GM18511 (cell line): ENCODE measurements around the gene TBC1D3B.
"Not testable (repeated sequence)": the region's sequence is repeated elsewhere in the genome, so short reads cannot be mapped to it uniquely, and the experiment has no call there.

Experiments
- ATAC-seq: cut with Tn5 transposase; IDR thresholded peaks from one replicate; pipeline ENCODE4 v1.9.1; 2021; ENCODE audit warnings: mild to moderate bottlenecking, moderate library complexity; ENCODE audit not compliant: unreplicated experiment

Gene TBC1D3B

GRCh38 chr17:36131421-36131820 lies 45.0 kb downstream of the TBC1D3B start:
- no peak for ATAC-seq

GRCh38 chr17:36130346-36130745 lies 46.1 kb downstream of the TBC1D3B start:
- ATAC-seq = no peak

GRCh38 chr17:36129616-36130015 lies 46.8 kb downstream of the TBC1D3B start:
- no peak for ATAC-seq

GRCh38 chr17:36128411-36128978 lies 47.9 kb downstream of the TBC1D3B start:
- ATAC-seq = no peak

GRCh38 chr17:36127911-36128310 lies 48.5 kb downstream of the TBC1D3B start:
- ATAC-seq = no peak

GRCh38 chr17:36127199-36127893 lies 49.1 kb downstream of the TBC1D3B start:
- ATAC-seq = no peak

- no peak for ATAC-seq
These were observed 51.3 kb downstream of the TBC1D3B start for GRCh38 chr17:36124879-36125824.

- ATAC-seq = no peak
These were observed 53.0 kb downstream of the TBC1D3B start for GRCh38 chr17:36123431-36123830.

- ATAC-seq = not testable (repeated sequence)
These were observed 55.3 kb downstream of the TBC1D3B start for GRCh38 chr17:36121099-36121498.

GRCh38 chr17:36120221-36120620 lies 56.2 kb downstream of the TBC1D3B start:
- no peak for ATAC-seq

GRCh38 chr17:36118477-36119353 lies 57.7 kb downstream of the TBC1D3B start:
- no peak for ATAC-seq

- ATAC-seq = no peak
These were observed 58.7 kb downstream of the TBC1D3B start for GRCh38 chr17:36117505-36118382.
